Large intestine (tissue), 1 donor: ENCODE results near the gene ZNF552. TPM values are rescaled to one million over a fixed set of nuclear protein-coding genes. Genes with fewer than 3 reads are reported as not detected.

ENCODE experiments used
- polyA plus RNA-seq: library from polyadenylated mRNA; unstranded; fragments of 120-200 nt; gene quantifications from one replicate; pipeline ENCODE4 v1.2.1, GENCODE V29; 2013

Gene ZNF552
- polyA plus RNA-seq, 1 donor: 40.9 TPM

Other genes starting within 250 kb of the ZNF552 start
- 6.0 TPM for gene ZNF416, start 236.0 kb downstream of the ZNF552 start, polyA plus RNA-seq
- 8.7 TPM for gene ZIK1, start 230.8 kb downstream of the ZNF552 start, polyA plus RNA-seq
- 4.1 TPM for gene ZNF530, start 215.0 kb downstream of the ZNF552 start, polyA plus RNA-seq
- gene ZNF134, start 200.7 kb downstream of the ZNF552 start, polyA plus RNA-seq: 18.3 TPM
- 23.8 TPM for gene ZNF211, start 181.7 kb downstream of the ZNF552 start, polyA plus RNA-seq
- 0.25 TPM for gene ZSCAN4, start 146.0 kb downstream of the ZNF552 start, polyA plus RNA-seq
- 11.3 TPM for gene ZNF551, start 132.9 kb downstream of the ZNF552 start, polyA plus RNA-seq
- 20.3 TPM for gene ZNF154, start 105.7 kb downstream of the ZNF552 start, polyA plus RNA-seq
- 15.9 TPM for gene ZNF671, start 87.3 kb downstream of the ZNF552 start, polyA plus RNA-seq
- gene ZNF776, start 68.1 kb downstream of the ZNF552 start, polyA plus RNA-seq: 21.3 TPM
- gene ZNF586, start 45.2 kb downstream of the ZNF552 start, polyA plus RNA-seq: 18.6 TPM
- 21.3 TPM for gene ZNF587B, start 15.4 kb upstream of the ZNF552 start, polyA plus RNA-seq
- 61.1 TPM for gene ZNF587, start 34.9 kb upstream of the ZNF552 start, polyA plus RNA-seq
- gene ZNF814, start 74.1 kb upstream of the ZNF552 start, polyA plus RNA-seq: 54.3 TPM
- gene ZNF417, start 101.7 kb upstream of the ZNF552 start, polyA plus RNA-seq: 34.8 TPM
- gene ZNF418, start 120.5 kb upstream of the ZNF552 start, polyA plus RNA-seq: 16.5 TPM
- 7.7 TPM for gene ZNF256, start 132.8 kb upstream of the ZNF552 start, polyA plus RNA-seq
- 1.2 TPM for gene C19orf18, start 159.6 kb upstream of the ZNF552 start, polyA plus RNA-seq
- gene ZNF606, start 187.9 kb upstream of the ZNF552 start, polyA plus RNA-seq: 18.5 TPM
- 0.73 TPM for gene ZSCAN1, start 219.1 kb upstream of the ZNF552 start, polyA plus RNA-seq
- gene ZNF135, start 244.4 kb upstream of the ZNF552 start, polyA plus RNA-seq: 8.2 TPM